GM12875 (cell line): ENCODE data around the gene PBX1.

Source experiments
- H3K4me3 ChIP-seq: one replicate; pipeline ENCODE4 v1.5.1; 2011; ENCODE audit warnings: low read depth, low read length, control low read depth
- CTCF ChIP-seq: IDR thresholded peaks from 2 replicates; pipeline ENCODE4 v1.5.1; 2011; ENCODE audit warnings: low read depth, mild to moderate bottlenecking, control low read depth, inconsistent platforms, low read length, moderate library complexity, borderline replicate concordance; ENCODE audit not compliant: insufficient read depth

The PBX1 gene

DNA sequence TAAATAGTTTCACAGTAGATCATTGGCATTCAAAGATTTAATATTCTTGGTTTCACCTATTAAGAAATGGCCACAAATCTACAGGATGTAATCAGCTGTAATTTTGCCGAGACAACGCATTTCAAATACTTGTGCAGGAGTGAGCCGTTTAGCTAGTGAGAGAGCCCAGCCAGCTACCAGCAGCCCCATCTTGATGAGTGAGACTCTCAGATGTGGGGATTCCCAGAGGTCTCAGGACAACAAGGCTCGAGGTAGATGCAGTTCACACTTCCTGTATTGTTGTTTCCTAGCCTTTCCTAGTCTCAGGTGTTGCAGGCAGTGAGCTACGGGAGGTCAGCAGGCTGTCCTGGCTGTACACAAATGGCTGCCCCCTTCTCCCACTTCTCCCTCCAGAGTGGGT lies 108.6 kb downstream of the PBX1 start:
- no peak for TF ChIP-seq CTCF
- H3K4me3 ChIP-seq: no peak overlapping the region

DNA sequence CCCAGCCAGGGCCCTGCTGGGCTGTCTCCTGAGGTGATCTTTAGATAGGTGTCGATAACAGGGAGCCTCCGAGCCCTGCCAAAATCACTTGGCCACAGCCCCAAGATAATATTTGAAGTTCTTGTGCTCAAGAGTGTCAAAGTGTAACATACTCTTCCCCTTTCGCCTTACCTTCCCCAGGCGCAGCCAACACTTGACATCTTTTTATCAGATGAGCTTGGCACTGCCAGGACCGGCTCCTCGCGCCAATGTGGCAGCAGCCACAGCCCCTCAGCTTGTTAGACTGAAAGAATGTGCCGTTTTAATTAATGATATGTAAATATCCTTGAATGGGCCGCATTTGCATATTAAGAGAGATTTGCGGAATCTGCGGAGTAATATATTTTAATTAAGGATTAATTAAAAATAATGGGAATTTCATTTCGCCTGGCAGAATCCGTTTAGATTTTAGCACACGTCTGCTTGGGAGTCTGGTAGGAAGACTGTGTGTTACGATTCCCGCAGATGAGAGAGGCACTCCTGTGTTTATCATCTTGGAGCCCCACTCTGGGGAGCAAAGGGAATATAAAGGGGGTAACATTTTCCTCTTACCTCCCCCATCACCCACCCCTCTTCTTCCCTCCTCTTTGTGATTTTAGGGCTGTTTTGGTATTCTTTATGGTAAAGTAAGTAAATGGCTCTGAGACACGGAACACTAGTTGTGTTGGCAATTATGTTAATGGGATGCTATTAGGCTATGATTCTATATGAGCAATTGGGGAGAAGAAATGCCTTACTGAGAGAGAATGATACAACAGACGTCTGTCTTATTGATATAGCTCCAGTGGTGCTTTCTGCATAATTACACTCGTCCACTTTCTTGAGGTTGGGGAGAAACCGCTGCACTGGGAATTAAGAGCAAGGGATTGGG lies 109.8 kb downstream of the PBX1 start:
- no peak overlapping the region for H3K4me3 ChIP-seq
- no peak for TF ChIP-seq CTCF

GRCh38 chr1:164670026-164670425 lies 111.0 kb downstream of the PBX1 start:
- no peak overlapping the region for H3K4me3 ChIP-seq
- no peak for TF ChIP-seq CTCF

- no peak for TF ChIP-seq CTCF
Measured at GRCh38 chr1:164670786-164671185, 111.8 kb downstream of the PBX1 start.

GRCh38 chr1:164671323-164671965 lies 112.5 kb downstream of the PBX1 start:
- no peak for TF ChIP-seq CTCF
- no peak overlapping the region for H3K4me3 ChIP-seq

More at GRCh38 chr1:164670786-164671185, 111.8 kb downstream of the PBX1 start:
- no peak overlapping the region for H3K4me3 ChIP-seq

DNA sequence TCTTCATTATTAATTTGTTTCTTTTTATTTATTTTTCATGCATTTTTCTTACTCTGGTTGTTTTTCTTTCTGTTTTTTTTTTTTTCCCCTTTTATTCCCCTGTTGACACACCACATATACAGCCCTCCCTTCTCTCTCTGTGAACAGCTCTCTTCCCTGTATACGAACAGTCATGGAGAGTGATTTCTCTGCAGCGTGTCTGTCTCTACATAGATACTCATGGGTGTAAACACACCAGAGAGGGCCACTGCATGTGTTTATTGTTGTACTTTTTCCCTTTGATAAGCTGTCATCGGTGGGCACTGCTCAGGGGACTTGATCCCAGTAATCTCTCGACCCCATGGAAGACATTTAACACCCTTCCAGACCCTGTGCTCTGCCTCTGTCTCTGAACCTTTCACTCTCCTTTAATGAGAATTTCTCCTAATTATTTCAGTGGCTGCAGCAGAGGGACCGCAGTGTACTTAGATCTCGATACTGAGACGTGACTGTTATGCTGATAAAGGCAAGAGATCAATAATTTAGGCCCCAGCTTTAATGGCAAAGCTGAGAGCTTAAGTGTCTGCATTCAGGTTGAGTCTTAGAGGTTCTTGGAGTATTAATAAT lies 113.1 kb downstream of the PBX1 start:
- no peak overlapping the region for H3K4me3 ChIP-seq
- no peak for TF ChIP-seq CTCF

DNA sequence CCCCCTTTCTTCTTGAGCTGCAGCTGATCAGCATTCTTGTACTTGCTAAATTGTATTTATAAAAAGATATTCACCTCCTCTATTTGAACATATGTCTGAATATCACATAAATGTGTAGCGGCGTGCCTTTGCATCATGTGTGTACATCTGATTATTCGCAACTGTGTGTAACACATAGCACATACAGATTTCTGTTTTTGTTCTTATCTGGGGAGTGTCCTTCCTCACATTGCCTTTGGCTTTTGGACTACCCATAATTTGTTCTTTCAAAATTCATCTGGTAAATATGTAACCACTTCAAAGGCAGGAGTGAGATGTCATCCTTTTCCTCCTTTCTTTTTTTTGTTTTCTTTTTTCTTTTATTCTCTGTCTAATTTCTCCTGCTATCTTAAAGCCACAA lies 113.6 kb downstream of the PBX1 start:
- no peak for TF ChIP-seq CTCF
- no peak overlapping the region for H3K4me3 ChIP-seq
